K562 (cell line): Measurements from ENCODE around the gene UBE2L6. TPM values are rescaled to one million over a fixed set of nuclear protein-coding genes. Genes with fewer than 3 reads are reported as not detected.

Experiments
- CHD7 ChIP-seq: fragments of 200-600 bp; sonication (generic); IDR thresholded peaks from one replicate; pipeline ENCODE4 v1.6.1; 2012; ENCODE audit warnings: mild to moderate bottlenecking, low read depth, low read length, inconsistent platforms
- CUX1 ChIP-seq: fragments of 200-800 bp; sonication (Bioruptor generic); IDR thresholded peaks from 2 replicates; pipeline ENCODE4 v1.6.1; 2016; ENCODE audit warnings: missing genetic modification characterization, missing compliant biosample characterization
- SRF ChIP-seq, 2 experiments: fragments of 250-450, 450-650 bp in 1 of 2; sonication (Bioruptor Pico) in 1 of 2; sonication (generic) in 1 of 2; formaldehyde crosslinking; IDR thresholded peaks; 2 replicates each; pipeline versions ENCODE4 v1.5.0 to v1.5.1; 2020 to 2022; ENCODE audit warnings: mild to moderate bottlenecking in 1 of 2, missing genetic modification reagents in 1 of 2
- ZNF561 ChIP-seq: fragments of 450-650 bp; formaldehyde crosslinking; conservative IDR thresholded peaks from 2 replicates; pipeline ENCODE4 v1.4.0; 2020; ENCODE audit warnings: mild to moderate bottlenecking, moderate library complexity
- polyA plus RNA-seq, 8 experiments: library from polyadenylated mRNA; depleted of rRNA in 4 of 8; stranded (reverse) in 5 of 8; unstranded in 3 of 8; fragments of >200 nt; fragmentation: Nextera tagmentation in 2 of 8; fragmentation: Illumina TruSeq in 1 of 8; extraction: Ambion mirVana in 2 of 8; extraction: Trizol in 1 of 8; gene quantifications; 2 replicates each; pipeline versions ENCODE4 v1.2.1 to v1.2.3, GENCODE V29; 2011 to 2014; ENCODE audit warnings: inconsistent platforms in 1 of 8, missing spikeins in 1 of 8
- total RNA-seq, 7 experiments: library from RNA; depleted of rRNA in 6 of 7; stranded (reverse); fragments of >200 nt in 6 of 7; fragmentation: Illumina TruSeq in 2 of 7; extraction: Trizol in 2 of 7; gene quantifications; 2 replicates each; pipeline versions ENCODE4 v1.2.1 to v1.2.3, GENCODE V29; 2011 to 2021; ENCODE audit warnings: low replicate concordance in 1 of 7

Gene UBE2L6
- total and polyA plus RNA-seq, 9 of the 15 experiments (the other 6 are each of a cell fraction or from before 2014, with no cell fraction given): 5.9 to 24.9 (median 9.7) TPM

- TF ChIP-seq CUX1 (no peak), SRF (CRISPR knock-in tag; IDR thresholded peaks at IDR 0.05) (peak in 1 of 2 experiments; percentile 94; a peak in 2 of 4 replicates), ZNF561 (CRISPR knock-in tag) (no peak), CHD7 (no peak)
Measured at GRCh38 chr11:57514538-57515331, 52.7 kb downstream of the UBE2L6 start (continued).
